GM19193 (cell line): ENCODE measurements around the gene PIP5K1B.

Experiments used
- POLR2A ChIP-seq: IDR thresholded peaks from 4 replicates; pipeline ENCODE4 v1.6.1; 2011; ENCODE audit not compliant: insufficient read depth, insufficient read length; ENCODE audit errors: extremely low read depth

PIP5K1B gene

DNA sequence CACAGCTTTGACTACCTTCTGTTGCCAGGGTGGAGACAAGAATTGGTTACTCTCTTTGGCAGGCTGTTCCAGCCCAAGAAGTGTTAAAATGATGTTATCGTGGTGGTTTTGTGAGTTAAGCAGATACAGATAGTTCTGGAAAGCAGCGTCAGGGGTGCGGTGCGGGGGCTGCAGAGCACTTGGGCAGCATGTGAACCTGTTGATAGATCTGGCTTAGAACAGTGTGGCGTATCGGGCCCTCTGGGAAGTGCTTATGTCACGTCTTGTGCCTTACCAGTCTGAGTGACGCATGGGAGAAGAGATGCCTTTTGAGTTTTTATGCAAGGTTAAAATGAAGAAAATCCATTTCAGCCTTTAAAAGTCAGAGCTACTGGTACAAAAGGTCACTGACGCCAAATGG is 156.4 kb downstream of the PIP5K1B start:
- TF ChIP-seq POLR2A: no peak

- no peak for TF ChIP-seq POLR2A
These were observed 162.0 kb downstream of the PIP5K1B start for GRCh38 chr9:68867066-68867465.

GRCh38 chr9:68869022-68869421 is 164.0 kb downstream of the PIP5K1B start:
- no peak for TF ChIP-seq POLR2A

- no peak for TF ChIP-seq POLR2A
These were observed 165.0 kb downstream of the PIP5K1B start for GRCh38 chr9:68870086-68870485.

GRCh38 chr9:68871236-68871635 is 166.2 kb downstream of the PIP5K1B start:
- TF ChIP-seq POLR2A: no peak

DNA sequence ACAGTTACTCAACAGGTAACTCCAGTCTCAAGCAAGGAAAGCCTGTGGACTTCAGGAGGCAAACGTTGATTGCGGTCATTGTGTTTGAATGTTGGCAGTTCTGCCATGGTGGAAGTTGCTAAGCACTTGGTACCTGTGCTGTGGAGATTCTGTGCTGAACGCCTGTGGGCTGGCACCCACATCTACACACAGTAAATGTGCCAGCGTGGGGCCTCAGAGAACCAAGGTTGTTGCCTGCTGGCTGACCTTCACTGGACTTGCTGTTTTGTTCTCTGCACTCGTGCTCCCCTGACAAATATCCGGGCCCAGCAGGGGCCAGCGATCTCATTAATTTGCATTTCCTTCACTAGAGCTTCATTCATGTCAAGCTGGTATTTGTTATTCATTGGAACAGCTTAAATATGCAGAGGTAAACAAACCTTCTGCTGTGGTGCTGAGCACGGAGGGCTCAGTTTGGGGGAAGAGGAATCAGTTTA is 167.0 kb downstream of the PIP5K1B start:
- no peak for TF ChIP-seq POLR2A

- TF ChIP-seq POLR2A: no peak
These were observed 168.1 kb downstream of the PIP5K1B start for GRCh38 chr9:68873179-68873578.

- TF ChIP-seq POLR2A: no peak
These were observed 171.2 kb downstream of the PIP5K1B start for GRCh38 chr9:68876273-68876672.

DNA sequence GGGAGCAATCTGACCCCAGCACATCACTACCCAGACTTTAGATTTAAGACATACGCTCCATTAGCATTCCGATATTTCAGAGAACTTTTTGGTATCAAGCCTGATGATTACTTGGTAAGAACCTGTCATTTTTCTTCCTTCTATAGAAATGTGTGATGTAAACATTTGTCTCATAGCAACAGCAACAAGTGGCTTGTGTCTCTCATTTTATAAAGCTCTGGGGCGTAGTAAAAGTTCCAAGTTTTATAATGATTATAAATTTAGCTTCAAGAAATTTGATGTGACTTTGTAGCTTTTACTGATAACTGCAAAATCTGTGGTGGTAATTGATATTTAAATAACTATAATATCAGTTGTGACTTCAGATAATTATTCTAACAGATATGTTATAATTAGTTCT is 171.6 kb downstream of the PIP5K1B start:
- TF ChIP-seq POLR2A: no peak

- TF ChIP-seq POLR2A: no peak
These were observed 172.2 kb downstream of the PIP5K1B start for GRCh38 chr9:68877219-68877618.

DNA sequence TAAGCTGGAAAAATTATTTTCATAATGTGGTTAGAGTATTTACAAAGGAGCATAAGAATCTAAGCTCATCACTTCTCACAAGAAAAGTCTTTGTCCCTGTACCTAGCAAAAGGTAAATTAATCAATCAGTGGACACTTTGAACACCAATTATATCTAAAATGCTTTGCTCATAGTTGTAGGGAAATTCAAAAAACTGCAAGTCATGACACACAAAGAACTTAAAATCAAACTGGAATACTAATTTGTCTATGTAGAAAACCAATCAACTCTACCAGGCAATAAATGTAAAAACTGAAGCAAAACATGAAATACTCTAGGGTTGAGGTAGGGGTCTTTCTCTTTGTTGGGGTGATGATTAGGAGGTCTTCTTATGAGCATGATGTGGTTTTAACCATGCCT is 173.4 kb downstream of the PIP5K1B start:
- TF ChIP-seq POLR2A: no peak

- no peak for TF ChIP-seq POLR2A
These were observed 178.2 kb downstream of the PIP5K1B start for GRCh38 chr9:68883224-68883623.

- no peak for TF ChIP-seq POLR2A
These were observed 182.2 kb downstream of the PIP5K1B start for GRCh38 chr9:68887232-68887631.

DNA sequence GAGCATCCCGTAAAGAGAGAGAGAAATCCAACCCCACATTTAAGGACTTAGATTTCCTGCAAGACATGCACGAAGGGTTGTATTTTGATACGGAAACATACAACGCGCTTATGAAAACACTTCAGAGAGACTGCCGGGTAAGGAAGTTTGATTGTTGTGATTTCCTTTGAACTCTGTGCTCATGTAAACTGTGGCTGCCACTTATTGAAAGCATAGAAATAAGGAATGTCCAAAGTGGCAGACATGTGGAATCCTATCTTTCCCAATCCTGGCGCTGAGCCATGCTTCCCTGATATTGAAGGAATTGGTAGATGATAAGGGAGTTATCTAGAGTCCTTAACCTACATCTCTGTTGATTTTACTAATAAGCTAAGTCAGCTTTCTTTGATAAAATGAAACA is 189.5 kb downstream of the PIP5K1B start:
- no peak for TF ChIP-seq POLR2A

GRCh38 chr9:68895741-68896478 is 190.9 kb downstream of the PIP5K1B start:
- no peak for TF ChIP-seq POLR2A

- TF ChIP-seq POLR2A: no peak
These were observed 191.4 kb downstream of the PIP5K1B start for GRCh38 chr9:68896486-68896885.
